MCF 10A (cell line): ENCODE results near the gene FGF1. TPM values are rescaled to one million over a fixed set of nuclear protein-coding genes. Genes with fewer than 3 reads are reported as not detected.

ENCODE experiments used
- BruUV-seq: library from RNA; stranded (reverse); fragments of 400-500 nt; replicated peaks from 2 replicates; lab custom pipeline; 2021; lab: Mats Ljungman, UMichigan
- CTCF ChIA-PET: fragments of 300-600 bp; sonication (Branson Sonifier 250); formaldehyde crosslinking; extraction: SDS; loops from one replicate; lab custom pipeline; 2021; ENCODE audit warnings: antibody characterized with exemption, inconsistent platforms; lab: Yijun Ruan, JAX
- POLR2A ChIA-PET: fragments of 300-600, 350-650 bp; sonication (Branson Sonifier 250); formaldehyde crosslinking; extraction: SDS; loops from one replicate; lab custom pipeline; 2020; ENCODE audit warnings: antibody characterized with exemption, inconsistent platforms; lab: Yijun Ruan, JAX
- DNase-seq: peaks from one replicate; pipeline ENCODE4 v3.0.0-alpha.2; 2018; ENCODE audit not compliant: unreplicated experiment
- H3K27ac Mint-ChIP-seq: one replicate; pipeline ENCODE4 v1.8.0; 2022; ENCODE audit warnings: mild to moderate bottlenecking, low read depth, mixed read lengths; ENCODE audit not compliant: unreplicated experiment
- H3K27me3 Mint-ChIP-seq: one replicate; pipeline ENCODE4 v1.8.0; 2022; ENCODE audit warnings: mixed read lengths; ENCODE audit not compliant: insufficient read depth, unreplicated experiment
- H3K36me3 Mint-ChIP-seq: one replicate; pipeline ENCODE4 v1.8.0; 2022; ENCODE audit warnings: mild to moderate bottlenecking, moderate library complexity, mixed read lengths; ENCODE audit not compliant: insufficient read depth, unreplicated experiment
- H3K4me1 Mint-ChIP-seq: one replicate; pipeline ENCODE4 v1.8.0; 2022; ENCODE audit warnings: mixed read lengths; ENCODE audit not compliant: insufficient read depth, unreplicated experiment
- H3K4me3 Mint-ChIP-seq: one replicate; pipeline ENCODE4 v1.8.0; 2022; ENCODE audit warnings: mild to moderate bottlenecking, moderate library complexity, mixed read lengths; ENCODE audit not compliant: unreplicated experiment
- H3K9me3 Mint-ChIP-seq: one replicate; pipeline ENCODE4 v1.8.0; 2022; ENCODE audit warnings: mixed read lengths; ENCODE audit not compliant: unreplicated experiment
- CTCF ChIP-seq: fragments of 200-600 bp; IDR thresholded peaks from one replicate; pipeline ENCODE4 v1.8.0; 2022; ENCODE audit warnings: antibody characterized with exemption, mild to moderate bottlenecking; ENCODE audit not compliant: unreplicated experiment
- intact Hi-C: fragments of 100-400 bp; cut with micrococcal nuclease; formaldehyde crosslinking; loops from 2 replicates; pipeline ENCODE4 v1.14.1; 2022
- total RNA-seq: library from RNA; stranded (reverse); gene quantifications from 2 replicates; pipeline ENCODE4 v1.2.3, GENCODE V29; 2022

The FGF1 gene
- total RNA-seq, 1 experiment from 2014 or later: 0.65 TPM

- no TSS peak for BruUV-seq
- Mint-ChIP-seq H3K9me3 (no peaks in the 10 kb centered on the region), H3K27ac (no peak overlapping the region), H3K36me3 (no peaks in the 10 kb centered on the region), H3K4me1 (peaks cover 12% of the 10 kb centered on the region), H3K27me3 (no peaks in the 10 kb centered on the region), H3K4me3 (no peak overlapping the region)
- intact Hi-C loops: no loop called here
- DNase-seq: no peak
- CTCF ChIA-PET: interaction anchor here (0.6 to 3.3 kb wide), 4 partner anchors 10 to 1346 kb away, joined by 3 to 20 read pairs (median 10); no protein-coding TSS in a partner anchor
- POLR2A ChIA-PET: no interaction called here
- no peak for TF ChIP-seq CTCF
These were observed 64.7 kb downstream of the FGF1 start for GRCh38 chr5:142621227-142621626.

GRCh38 chr5:142619815-142620214, 66.1 kb downstream of the FGF1 start:
- Mint-ChIP-seq H3K4me1 (peaks cover 12% of the 10 kb centered on the region), H3K36me3 (no peaks in the 10 kb centered on the region), H3K27me3 (no peaks in the 10 kb centered on the region), H3K9me3 (no peaks in the 10 kb centered on the region), H3K4me3 (no peak overlapping the region), H3K27ac (no peak overlapping the region)
- no peak for DNase-seq
- intact Hi-C loops: no loop called here
- no peak for TF ChIP-seq CTCF
- ChIA-PET CTCF (interaction anchor here (1.0 kb wide), 2 partner anchors 36 to 79 kb away, joined by 3 to 4 read pairs; no protein-coding TSS in a partner anchor), POLR2A (no interaction called here)
- no TSS peak for BruUV-seq

- intact Hi-C loops: no loop called here
- Mint-ChIP-seq H3K4me3 (no peak overlapping the region), H3K9me3 (no peaks in the 10 kb centered on the region), H3K27ac (no peak overlapping the region), H3K4me1 (peaks cover 12% of the 10 kb centered on the region), H3K27me3 (no peaks in the 10 kb centered on the region), H3K36me3 (no peaks in the 10 kb centered on the region)
- CTCF ChIA-PET: interaction anchor here (0.6 to 1.7 kb wide), 4 partner anchors 36 to 427 kb away, joined by 3 to 7 read pairs (median 6); no protein-coding TSS in a partner anchor
- TF ChIP-seq CTCF: no peak
- no peak for DNase-seq
- BruUV-seq: no TSS peak
- POLR2A ChIA-PET: interaction anchor here (1.5 kb wide), 1 partner anchor 8 kb away, joined by 3 read pairs; no protein-coding TSS in a partner anchor
These were observed 67.8 kb downstream of the FGF1 start for GRCh38 chr5:142618130-142618523.

GRCh38 chr5:142617416-142618129, 68.3 kb downstream of the FGF1 start:
- TF ChIP-seq CTCF: no peak
- POLR2A ChIA-PET: interaction anchor here (1.5 kb wide), 1 partner anchor 9 kb away, joined by 3 read pairs; no protein-coding TSS in a partner anchor
- Mint-ChIP-seq H3K36me3 (no peaks in the 10 kb centered on the region), H3K27ac (no peak overlapping the region), H3K4me1 (peaks cover 12% of the 10 kb centered on the region), H3K4me3 (no peak overlapping the region), H3K27me3 (no peaks in the 10 kb centered on the region), H3K9me3 (no peaks in the 10 kb centered on the region)
- CTCF ChIA-PET: interaction anchor here (1.1 to 1.7 kb wide), 5 partner anchors 36 to 657 kb away, joined by 3 to 7 read pairs (median 6); no protein-coding TSS in a partner anchor
- BruUV-seq: no TSS peak
- DNase-seq: no peak
- intact Hi-C loops: no loop called here
